GM18870 (cell line): Measurements from ENCODE around the gene CD300LF.

Experiments
- ATAC-seq: cut with Tn5 transposase; IDR thresholded peaks from one replicate; pipeline ENCODE4 v1.9.1; 2021; ENCODE audit warnings: moderate library complexity; ENCODE audit not compliant: unreplicated experiment

The CD300LF gene

GRCh38 chr17:74730491-74731346, 18.0 kb upstream of the CD300LF start:
- no peak for ATAC-seq

- no peak for ATAC-seq
Measured at GRCh38 chr17:74729866-74730265, 17.1 kb upstream of the CD300LF start.

- ATAC-seq, result no peak
Measured at GRCh38 chr17:74729368-74729767, 16.6 kb upstream of the CD300LF start.

- ATAC-seq, result no peak
Measured at GRCh38 chr17:74728702-74729075, 16.0 kb upstream of the CD300LF start.

GRCh38 chr17:74728033-74728701, 15.4 kb upstream of the CD300LF start:
- no peak for ATAC-seq

- ATAC-seq, result no peak
Measured at GRCh38 chr17:74725111-74725510, 12.4 kb upstream of the CD300LF start.

GRCh38 chr17:74723891-74724290, 11.2 kb upstream of the CD300LF start:
- ATAC-seq, result no peak

GRCh38 chr17:74722782-74723181, 10.1 kb upstream of the CD300LF start:
- no peak for ATAC-seq

- no peak for ATAC-seq
Measured at GRCh38 chr17:74720506-74720905, 7.8 kb upstream of the CD300LF start.

GRCh38 chr17:74715144-74715543, 2.4 kb upstream of the CD300LF start:
- no peak for ATAC-seq

GRCh38 chr17:74713171-74713755, 540 bp upstream of the CD300LF start:
- ATAC-seq, result no peak

GRCh38 chr17:74712301-74712700, 422 bp downstream of the CD300LF start:
- no peak for ATAC-seq

- no peak for ATAC-seq
Measured at GRCh38 chr17:74711058-74711824, 1.5 kb downstream of the CD300LF start.

GRCh38 chr17:74704544-74704943, 8.2 kb downstream of the CD300LF start:
- ATAC-seq, result no peak

- no peak for ATAC-seq
Measured at GRCh38 chr17:74703311-74703710, 9.4 kb downstream of the CD300LF start.

- no peak for ATAC-seq
Measured at GRCh38 chr17:74702116-74702871, 10.4 kb downstream of the CD300LF start.

GRCh38 chr17:74699236-74699635, 13.5 kb downstream of the CD300LF start:
- ATAC-seq, result no peak

GRCh38 chr17:74698069-74698468, 14.7 kb downstream of the CD300LF start:
- no peak for ATAC-seq

GRCh38 chr17:74697515-74697914, 15.2 kb downstream of the CD300LF start:
- no peak for ATAC-seq

GRCh38 chr17:74695629-74696028, 17.1 kb downstream of the CD300LF start:
- no peak for ATAC-seq

- ATAC-seq, result no peak
Measured at GRCh38 chr17:74694081-74694480, 18.6 kb downstream of the CD300LF start.
